GM23338 (cell line): Measurements from ENCODE around the gene CLCN1. TPM values are rescaled to one million over a fixed set of nuclear protein-coding genes. Genes with fewer than 3 reads are reported as not detected.

Experiments
- ATAC-seq: fragments of 200-7000 bp; cut with Tn5 transposase; 3 replicates; pipeline ENCODE4 v1.9.1; 2020
- DNase-seq: peaks from one replicate; pipeline ENCODE4 v3.0.0-alpha.2; 2015; ENCODE audit warnings: low spot score
- H2AFZ ChIP-seq: fragments of 200-600 bp; sonication (generic); 2 replicates; pipeline ENCODE4 v1.8.0; 2016; ENCODE audit warnings: antibody characterized with exemption, mild to moderate bottlenecking, moderate library complexity
- H3F3A ChIP-seq: fragments of 200-600 bp; sonication (generic); replicated peaks from 2 replicates; pipeline ENCODE4 v1.8.0; 2017; ENCODE audit warnings: antibody characterized with exemption, mixed run types, low read depth
- H3K27ac ChIP-seq: fragments of 200-600 bp; sonication (generic); 2 replicates; pipeline ENCODE4 v1.6.1; 2016; ENCODE audit warnings: low read depth
- H3K27me3 ChIP-seq: fragments of 200-600 bp; sonication (generic); 2 replicates; pipeline ENCODE4 v1.8.0; 2016; ENCODE audit warnings: mild to moderate bottlenecking, mixed run types, moderate library complexity; ENCODE audit not compliant: insufficient read depth
- H3K36me3 ChIP-seq: fragments of 200-600 bp; sonication (generic); 2 replicates; pipeline ENCODE4 v1.8.0; 2016; ENCODE audit warnings: mild to moderate bottlenecking; ENCODE audit not compliant: insufficient read depth
- H3K4me1 ChIP-seq: fragments of 200-600 bp; sonication (generic); 2 replicates; pipeline ENCODE4 v1.8.0; 2016; ENCODE audit warnings: mild to moderate bottlenecking, moderate library complexity; ENCODE audit not compliant: insufficient read depth
- H3K4me2 ChIP-seq: fragments of 200-600 bp; sonication (generic); 2 replicates; pipeline ENCODE4 v1.7.1; 2017; ENCODE audit warnings: mixed run types
- H3K4me3 ChIP-seq: fragments of 200-600 bp; sonication (generic); 2 replicates; pipeline ENCODE4 v1.6.1; 2016; ENCODE audit warnings: mixed run types
- H3K79me2 ChIP-seq: fragments of 200-600 bp; sonication (generic); replicated peaks from 2 replicates; pipeline ENCODE4 v1.8.0; 2017; ENCODE audit warnings: mild to moderate bottlenecking; ENCODE audit not compliant: insufficient read depth
- H3K9me2 ChIP-seq: fragments of 200-600 bp; sonication (generic); 2 replicates; pipeline ENCODE4 v1.8.0; 2017; ENCODE audit not compliant: insufficient read depth
- H4K20me1 ChIP-seq: fragments of 200-600 bp; sonication (generic); replicated peaks from 2 replicates; pipeline ENCODE4 v1.8.0; 2017; ENCODE audit warnings: mild to moderate bottlenecking; ENCODE audit not compliant: insufficient read depth
- H3K27ac Mint-ChIP-seq: 2 replicates; pipeline ENCODE4 v1.8.0; 2020; ENCODE audit warnings: inconsistent platforms, mild to moderate bottlenecking, moderate library complexity, mixed read lengths
- H3K27me3 Mint-ChIP-seq: 3 replicates; pipeline ENCODE4 v1.8.0; 2022; ENCODE audit warnings: low read depth, mild to moderate bottlenecking, moderate library complexity, mixed read lengths, inconsistent platforms; ENCODE audit not compliant: insufficient read depth, poor library complexity
- H3K36me3 Mint-ChIP-seq: 3 replicates; pipeline ENCODE4 v1.8.0; 2021; ENCODE audit warnings: low read depth, mild to moderate bottlenecking, inconsistent platforms, moderate library complexity, mixed read lengths
- H3K4me1 Mint-ChIP-seq: 3 replicates; pipeline ENCODE4 v1.8.0; 2020; ENCODE audit warnings: mild to moderate bottlenecking, inconsistent platforms, mixed read lengths
- H3K4me3 Mint-ChIP-seq: 3 replicates; pipeline ENCODE4 v1.8.0; 2021; ENCODE audit warnings: moderate library complexity, mild to moderate bottlenecking, inconsistent platforms, mixed read lengths
- H3K9me3 Mint-ChIP-seq: 3 replicates; pipeline ENCODE4 v1.8.0; 2020; ENCODE audit warnings: moderate library complexity, mild to moderate bottlenecking, inconsistent platforms, mixed read lengths
- CREB1 ChIP-seq: fragments of 250-450 bp; sonication (Bioruptor Pico); IDR thresholded peaks from 2 replicates; pipeline ENCODE4 v1.5.0; 2020; ENCODE audit warnings: low read depth, mild to moderate bottlenecking, moderate library complexity
- ETS1 ChIP-seq: IDR thresholded peaks from 2 replicates; pipeline ENCODE4 v1.6.1; 2016; ENCODE audit warnings: antibody characterized with exemption
- EZH2 ChIP-seq: fragments of 200-600 bp; sonication (generic); IDR thresholded peaks from one replicate; pipeline ENCODE4 v1.8.0; 2017; ENCODE audit warnings: antibody characterized with exemption, mild to moderate bottlenecking, low read depth; ENCODE audit not compliant: unreplicated experiment
- EZH2phosphoT487 ChIP-seq: fragments of 200-600 bp; sonication (generic); IDR thresholded peaks from one replicate; pipeline ENCODE4 v1.8.1; 2018; ENCODE audit warnings: antibody characterized with exemption; ENCODE audit not compliant: unreplicated experiment
- JUNB ChIP-seq: IDR thresholded peaks from one replicate; pipeline ENCODE4 v1.6.1; 2016; ENCODE audit warnings: antibody characterized with exemption; ENCODE audit not compliant: unreplicated experiment
- NANOG ChIP-seq: IDR thresholded peaks from 2 replicates; pipeline ENCODE4 v1.6.1; 2016; ENCODE audit warnings: antibody characterized with exemption, borderline replicate concordance
- POLR2AphosphoS5 ChIP-seq: IDR thresholded peaks from 2 replicates; pipeline ENCODE4 v1.6.1; 2016; ENCODE audit warnings: antibody characterized with exemption, low read depth
- STAT1 ChIP-seq: IDR thresholded peaks from one replicate; pipeline ENCODE4 v1.6.1; 2016; ENCODE audit warnings: antibody characterized with exemption; ENCODE audit not compliant: unreplicated experiment
- ZNF114 ChIP-seq: fragments of 250-450 bp; sonication (Bioruptor Pico); IDR thresholded peaks from 2 replicates; pipeline ENCODE4 v1.5.0; 2020; ENCODE audit warnings: mild to moderate bottlenecking, moderate library complexity
- ZNF331 ChIP-seq: fragments of 250-450 bp; sonication (Bioruptor Pico); IDR thresholded peaks from 2 replicates; pipeline ENCODE4 v1.5.0; 2020; ENCODE audit warnings: low read depth, mild to moderate bottlenecking, moderate library complexity
- polyA plus RNA-seq: library from polyadenylated mRNA; unstranded; fragments of >200 nt; fragmentation: Nextera tagmentation; extraction: Ambion mirVana; gene quantifications from 2 replicates; pipeline ENCODE4 v1.2.1, GENCODE V29; 2016
- total RNA-seq: library from RNA; depleted of rRNA; stranded (reverse); fragments of >200 nt; shearing (Covaris generic); gene quantifications from 2 replicates; pipeline ENCODE4 v1.2.3, GENCODE V29; 2014
- TF ChIP-seq, protein P1 (sequence below), 2 experiments: fragments of 200-600 bp in 1 of 2; sonication (generic) in 1 of 2; conservative IDR thresholded peaks; 2 replicates each; pipeline versions ENCODE4 v1.5.1 to v1.6.1; 2016 to 2017; ENCODE audit warnings: antibody characterized with exemption in 2 of 2, low read depth in 2 of 2, mild to moderate bottlenecking in 2 of 2, moderate library complexity in 1 of 2
- TF ChIP-seq, protein P2 (sequence below): fragments of 250-450 bp; sonication (Bioruptor Pico); IDR thresholded peaks from 2 replicates; pipeline ENCODE4 v1.5.0; 2020; ENCODE audit warnings: mild to moderate bottlenecking, moderate library complexity

CLCN1 gene
- total and polyA plus RNA-seq, 2 experiments from 2014 or later = 0.38 to 0.48 TPM

- Mint-ChIP-seq H3K27me3 (no peaks in the 10 kb centered on the region), H3K4me3 (no peak overlapping the region), H3K9me3 (no peaks in the 10 kb centered on the region; the same call in 2 of the 3 replicates), H3K4me1 (no peaks in the 10 kb centered on the region), H3K27ac (no peak overlapping the region), H3K36me3 (peaks cover 7% of the 10 kb centered on the region; the same call in 2 of the 3 replicates)
- no peak overlapping the region for H3K4me2 ChIP-seq
- TF ChIP-seq STAT1 = no peak
- no peak for TF ChIP-seq ZNF331 (CRISPR knock-in tag)
- TF ChIP-seq CREB1 (CRISPR knock-in tag) = no peak
- H3K27me3 ChIP-seq = no peaks in the 10 kb centered on the region
- ATAC-seq = no peak
- H3K79me2 ChIP-seq = no peaks in the 10 kb centered on the region
- no peaks in the 10 kb centered on the region for H4K20me1 ChIP-seq
- no peak for DNase-seq
- no peaks in the 10 kb centered on the region for H3K9me2 ChIP-seq
- H3K36me3 ChIP-seq = no peaks in the 10 kb centered on the region; the same call in 1 of the 2 replicates
- no peaks in the 10 kb centered on the region for H3F3A ChIP-seq
- no peaks in the 10 kb centered on the region for H3K4me1 ChIP-seq
- H2AFZ ChIP-seq = no peak overlapping the region
- no peak overlapping the region for H3K27ac ChIP-seq
- H3K4me3 ChIP-seq = no peak overlapping the region
Measured at GRCh38 chr7:143271240-143271639, 44.7 kb upstream of the CLCN1 start.

GRCh38 chr7:143272871-143273270 lies 43.0 kb upstream of the CLCN1 start:
- Histone ChIP-seq H3K79me2 (no peaks in the 10 kb centered on the region), H3K4me1 (no peaks in the 10 kb centered on the region), H3K4me2 (no peak overlapping the region), H3K4me3 (no peak overlapping the region), H3K27ac (no peak overlapping the region), H3K27me3 (no peaks in the 10 kb centered on the region), H3K36me3 (no peaks in the 10 kb centered on the region; the same call in 1 of the 2 replicates), H3K9me2 (no peaks in the 10 kb centered on the region), H3F3A (no peaks in the 10 kb centered on the region), H4K20me1 (no peaks in the 10 kb centered on the region), H2AFZ (no peak overlapping the region)
- H3K27ac Mint-ChIP-seq = no peak overlapping the region
- H3K9me3 Mint-ChIP-seq = no peaks in the 10 kb centered on the region; the same call in 2 of the 3 replicates
- no peaks in the 10 kb centered on the region for H3K4me1 Mint-ChIP-seq
- no peak for DNase-seq
- no peaks in the 10 kb centered on the region for H3K27me3 Mint-ChIP-seq
- H3K36me3 Mint-ChIP-seq = peaks cover 5% of the 10 kb centered on the region; the same call in 2 of the 3 replicates
- no peak for ATAC-seq
- H3K4me3 Mint-ChIP-seq = no peak overlapping the region
- no peak for TF ChIP-seq ZNF331 (CRISPR knock-in tag)
- no peak for TF ChIP-seq EZH2phosphoT487
- TF ChIP-seq JUNB = no peak
- TF ChIP-seq POLR2AphosphoS5 = no peak
- no peak for TF ChIP-seq CREB1 (CRISPR knock-in tag)
- no peak for TF ChIP-seq ZNF114 (CRISPR knock-in tag)
- no peak for TF ChIP-seq ETS1
- no peak for TF ChIP-seq EZH2
- no peak for TF ChIP-seq STAT1
- TF ChIP-seq, protein P1, sequence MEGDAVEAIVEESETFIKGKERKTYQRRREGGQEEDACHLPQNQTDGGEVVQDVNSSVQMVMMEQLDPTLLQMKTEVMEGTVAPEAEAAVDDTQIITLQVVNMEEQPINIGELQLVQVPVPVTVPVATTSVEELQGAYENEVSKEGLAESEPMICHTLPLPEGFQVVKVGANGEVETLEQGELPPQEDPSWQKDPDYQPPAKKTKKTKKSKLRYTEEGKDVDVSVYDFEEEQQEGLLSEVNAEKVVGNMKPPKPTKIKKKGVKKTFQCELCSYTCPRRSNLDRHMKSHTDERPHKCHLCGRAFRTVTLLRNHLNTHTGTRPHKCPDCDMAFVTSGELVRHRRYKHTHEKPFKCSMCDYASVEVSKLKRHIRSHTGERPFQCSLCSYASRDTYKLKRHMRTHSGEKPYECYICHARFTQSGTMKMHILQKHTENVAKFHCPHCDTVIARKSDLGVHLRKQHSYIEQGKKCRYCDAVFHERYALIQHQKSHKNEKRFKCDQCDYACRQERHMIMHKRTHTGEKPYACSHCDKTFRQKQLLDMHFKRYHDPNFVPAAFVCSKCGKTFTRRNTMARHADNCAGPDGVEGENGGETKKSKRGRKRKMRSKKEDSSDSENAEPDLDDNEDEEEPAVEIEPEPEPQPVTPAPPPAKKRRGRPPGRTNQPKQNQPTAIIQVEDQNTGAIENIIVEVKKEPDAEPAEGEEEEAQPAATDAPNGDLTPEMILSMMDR (conservative IDR thresholded peaks at IDR 0.05; ENCODE audit: low read depth in 2 of 2) = no peak
- TF ChIP-seq NANOG = no peak
- TF ChIP-seq, protein P2, sequence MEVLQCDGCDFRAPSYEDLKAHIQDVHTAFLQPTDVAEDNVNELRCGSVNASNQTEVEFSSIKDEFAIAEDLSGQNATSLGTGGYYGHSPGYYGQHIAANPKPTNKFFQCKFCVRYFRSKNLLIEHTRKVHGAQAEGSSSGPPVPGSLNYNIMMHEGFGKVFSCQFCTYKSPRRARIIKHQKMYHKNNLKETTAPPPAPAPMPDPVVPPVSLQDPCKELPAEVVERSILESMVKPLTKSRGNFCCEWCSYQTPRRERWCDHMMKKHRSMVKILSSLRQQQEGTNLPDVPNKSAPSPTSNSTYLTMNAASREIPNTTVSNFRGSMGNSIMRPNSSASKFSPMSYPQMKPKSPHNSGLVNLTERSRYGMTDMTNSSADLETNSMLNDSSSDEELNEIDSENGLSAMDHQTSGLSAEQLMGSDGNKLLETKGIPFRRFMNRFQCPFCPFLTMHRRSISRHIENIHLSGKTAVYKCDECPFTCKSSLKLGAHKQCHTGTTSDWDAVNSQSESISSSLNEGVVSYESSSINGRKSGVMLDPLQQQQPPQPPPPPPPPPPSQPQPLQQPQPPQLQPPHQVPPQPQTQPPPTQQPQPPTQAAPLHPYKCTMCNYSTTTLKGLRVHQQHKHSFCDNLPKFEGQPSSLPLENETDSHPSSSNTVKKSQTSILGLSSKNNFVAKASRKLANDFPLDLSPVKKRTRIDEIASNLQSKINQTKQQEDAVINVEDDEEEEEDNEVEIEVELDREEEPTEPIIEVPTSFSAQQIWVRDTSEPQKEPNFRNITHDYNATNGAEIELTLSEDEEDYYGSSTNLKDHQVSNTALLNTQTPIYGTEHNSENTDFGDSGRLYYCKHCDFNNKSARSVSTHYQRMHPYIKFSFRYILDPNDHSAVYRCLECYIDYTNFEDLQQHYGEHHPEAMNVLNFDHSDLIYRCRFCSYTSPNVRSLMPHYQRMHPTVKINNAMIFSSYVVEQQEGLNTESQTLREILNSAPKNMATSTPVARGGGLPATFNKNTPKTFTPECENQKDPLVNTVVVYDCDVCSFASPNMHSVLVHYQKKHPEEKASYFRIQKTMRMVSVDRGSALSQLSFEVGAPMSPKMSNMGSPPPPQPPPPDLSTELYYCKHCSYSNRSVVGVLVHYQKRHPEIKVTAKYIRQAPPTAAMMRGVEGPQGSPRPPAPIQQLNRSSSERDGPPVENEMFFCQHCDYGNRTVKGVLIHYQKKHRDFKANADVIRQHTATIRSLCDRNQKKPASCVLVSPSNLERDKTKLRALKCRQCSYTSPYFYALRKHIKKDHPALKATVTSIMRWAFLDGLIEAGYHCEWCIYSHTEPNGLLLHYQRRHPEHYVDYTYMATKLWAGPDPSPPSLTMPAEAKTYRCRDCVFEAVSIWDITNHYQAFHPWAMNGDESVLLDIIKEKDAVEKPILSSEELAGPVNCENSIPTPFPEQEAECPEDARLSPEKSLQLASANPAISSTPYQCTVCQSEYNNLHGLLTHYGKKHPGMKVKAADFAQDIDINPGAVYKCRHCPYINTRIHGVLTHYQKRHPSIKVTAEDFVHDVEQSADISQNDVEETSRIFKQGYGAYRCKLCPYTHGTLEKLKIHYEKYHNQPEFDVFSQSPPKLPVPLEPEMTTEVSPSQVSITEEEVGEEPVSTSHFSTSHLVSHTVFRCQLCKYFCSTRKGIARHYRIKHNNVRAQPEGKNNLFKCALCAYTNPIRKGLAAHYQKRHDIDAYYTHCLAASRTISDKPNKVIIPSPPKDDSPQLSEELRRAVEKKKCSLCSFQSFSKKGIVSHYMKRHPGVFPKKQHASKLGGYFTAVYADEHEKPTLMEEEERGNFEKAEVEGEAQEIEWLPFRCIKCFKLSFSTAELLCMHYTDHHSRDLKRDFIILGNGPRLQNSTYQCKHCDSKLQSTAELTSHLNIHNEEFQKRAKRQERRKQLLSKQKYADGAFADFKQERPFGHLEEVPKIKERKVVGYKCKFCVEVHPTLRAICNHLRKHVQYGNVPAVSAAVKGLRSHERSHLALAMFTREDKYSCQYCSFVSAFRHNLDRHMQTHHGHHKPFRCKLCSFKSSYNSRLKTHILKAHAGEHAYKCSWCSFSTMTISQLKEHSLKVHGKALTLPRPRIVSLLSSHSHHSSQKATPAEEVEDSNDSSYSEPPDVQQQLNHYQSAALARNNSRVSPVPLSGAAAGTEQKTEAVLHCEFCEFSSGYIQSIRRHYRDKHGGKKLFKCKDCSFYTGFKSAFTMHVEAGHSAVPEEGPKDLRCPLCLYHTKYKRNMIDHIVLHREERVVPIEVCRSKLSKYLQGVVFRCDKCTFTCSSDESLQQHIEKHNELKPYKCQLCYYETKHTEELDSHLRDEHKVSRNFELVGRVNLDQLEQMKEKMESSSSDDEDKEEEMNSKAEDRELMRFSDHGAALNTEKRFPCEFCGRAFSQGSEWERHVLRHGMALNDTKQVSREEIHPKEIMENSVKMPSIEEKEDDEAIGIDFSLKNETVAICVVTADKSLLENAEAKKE (CRISPR knock-in tag) = no peak
